T-helper 9 cell (primary cell): ENCODE results near the gene SYT1.

Experiments used
- DNase-seq: peaks from one replicate; pipeline ENCODE4 v3.0.0-alpha.2; 2020

Gene SYT1

GRCh38 chr12:79301181-79301580 lies 436.6 kb downstream of the SYT1 start:
- DNase-seq, result no peak

- no peak for DNase-seq
Measured at GRCh38 chr12:79302162-79302814, 437.7 kb downstream of the SYT1 start.

GRCh38 chr12:79307340-79307739 lies 442.8 kb downstream of the SYT1 start:
- DNase-seq, result no peak

- DNase-seq, result no peak
Measured at GRCh38 chr12:79309039-79309438, 444.5 kb downstream of the SYT1 start.

GRCh38 chr12:79317179-79317847 lies 452.7 kb downstream of the SYT1 start:
- DNase-seq, result no peak

- no peak for DNase-seq
Measured at GRCh38 chr12:79322905-79323304, 458.3 kb downstream of the SYT1 start.

- no peak for DNase-seq
Measured at GRCh38 chr12:79324571-79324970, 460.0 kb downstream of the SYT1 start.

- DNase-seq, result no peak
Measured at GRCh38 chr12:79326222-79326621, 461.6 kb downstream of the SYT1 start.

- no peak for DNase-seq
Measured at GRCh38 chr12:79326663-79327062, 462.1 kb downstream of the SYT1 start.

GRCh38 chr12:79327465-79327864 lies 462.9 kb downstream of the SYT1 start:
- DNase-seq, result no peak

GRCh38 chr12:79329933-79330332 lies 465.4 kb downstream of the SYT1 start:
- DNase-seq, result no peak

- no peak for DNase-seq
Measured at GRCh38 chr12:79331870-79332269, 467.3 kb downstream of the SYT1 start.

- DNase-seq, result no peak
Measured at GRCh38 chr12:79333144-79333543, 468.6 kb downstream of the SYT1 start.

- no peak for DNase-seq
Measured at GRCh38 chr12:79337662-79338290, 473.2 kb downstream of the SYT1 start.

- DNase-seq, result no peak
Measured at GRCh38 chr12:79344855-79345847, 480.6 kb downstream of the SYT1 start.

GRCh38 chr12:79347866-79348265 lies 483.3 kb downstream of the SYT1 start:
- no peak for DNase-seq

- DNase-seq, result no peak
Measured at GRCh38 chr12:79351251-79351650, 486.7 kb downstream of the SYT1 start.

GRCh38 chr12:79356216-79356615 lies 491.6 kb downstream of the SYT1 start:
- no peak for DNase-seq

- no peak for DNase-seq
Measured at GRCh38 chr12:79357048-79357447, 492.5 kb downstream of the SYT1 start.

GRCh38 chr12:79358716-79359300 lies 494.2 kb downstream of the SYT1 start:
- no peak for DNase-seq

GRCh38 chr12:79360286-79360685 lies 495.7 kb downstream of the SYT1 start:
- DNase-seq, result no peak

GRCh38 chr12:79360936-79361335 lies 496.4 kb downstream of the SYT1 start:
- no peak for DNase-seq

GRCh38 chr12:79364197-79364596 lies 499.6 kb downstream of the SYT1 start:
- DNase-seq, result no peak
